ENCODE results near the gene SUSD4. TPM values are rescaled to one million over a fixed set of nuclear protein-coding genes. Genes with fewer than 3 reads are reported as not detected.
"Not testable (repeated sequence)": the region's sequence is repeated elsewhere in the genome, so short reads cannot be mapped to it uniquely, and the experiment has no call there.

SUSD4 gene
- total RNA-seq, 1 donor from 2014 or later = 18.5 TPM

DNA sequence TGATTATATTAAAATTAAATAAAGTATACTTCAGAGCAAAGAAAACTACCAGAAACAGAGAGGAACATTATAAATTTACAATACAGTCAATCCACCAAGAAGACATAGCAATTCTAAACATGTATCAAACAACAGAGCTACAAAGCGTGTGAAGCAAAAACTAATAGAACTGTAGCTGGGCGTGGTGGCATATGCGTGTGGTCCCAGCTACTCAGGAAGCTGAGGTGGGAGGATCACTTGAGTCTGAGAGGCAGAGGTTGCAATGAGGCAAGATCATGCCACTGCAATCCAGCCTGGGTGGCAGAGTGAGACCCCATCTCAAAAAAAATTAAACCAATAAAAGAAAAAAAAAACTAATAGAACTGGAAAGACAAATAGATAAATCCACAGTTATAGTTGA lies 41.5 kb upstream of the SUSD4 start:
- no peaks in the 10 kb centered on the region for H3K36me3 Mint-ChIP-seq (ENCODE audit: low read depth, unreplicated experiment)
- H3K9me3 Mint-ChIP-seq (ENCODE audit: unreplicated experiment) = no peaks in the 10 kb centered on the region
- no peaks in the 10 kb centered on the region for H3K4me1 Mint-ChIP-seq (ENCODE audit: unreplicated experiment)
- no peak overlapping the region for H3K27ac Mint-ChIP-seq (ENCODE audit: unreplicated experiment)
- TF ChIP-seq, protein P1, sequence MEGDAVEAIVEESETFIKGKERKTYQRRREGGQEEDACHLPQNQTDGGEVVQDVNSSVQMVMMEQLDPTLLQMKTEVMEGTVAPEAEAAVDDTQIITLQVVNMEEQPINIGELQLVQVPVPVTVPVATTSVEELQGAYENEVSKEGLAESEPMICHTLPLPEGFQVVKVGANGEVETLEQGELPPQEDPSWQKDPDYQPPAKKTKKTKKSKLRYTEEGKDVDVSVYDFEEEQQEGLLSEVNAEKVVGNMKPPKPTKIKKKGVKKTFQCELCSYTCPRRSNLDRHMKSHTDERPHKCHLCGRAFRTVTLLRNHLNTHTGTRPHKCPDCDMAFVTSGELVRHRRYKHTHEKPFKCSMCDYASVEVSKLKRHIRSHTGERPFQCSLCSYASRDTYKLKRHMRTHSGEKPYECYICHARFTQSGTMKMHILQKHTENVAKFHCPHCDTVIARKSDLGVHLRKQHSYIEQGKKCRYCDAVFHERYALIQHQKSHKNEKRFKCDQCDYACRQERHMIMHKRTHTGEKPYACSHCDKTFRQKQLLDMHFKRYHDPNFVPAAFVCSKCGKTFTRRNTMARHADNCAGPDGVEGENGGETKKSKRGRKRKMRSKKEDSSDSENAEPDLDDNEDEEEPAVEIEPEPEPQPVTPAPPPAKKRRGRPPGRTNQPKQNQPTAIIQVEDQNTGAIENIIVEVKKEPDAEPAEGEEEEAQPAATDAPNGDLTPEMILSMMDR (IDR thresholded peaks at IDR 0.05; ENCODE audit: unreplicated experiment) = no peak
- H3K4me3 Mint-ChIP-seq (ENCODE audit: unreplicated experiment) = no peak overlapping the region
- H3K27me3 Mint-ChIP-seq (ENCODE audit: unreplicated experiment) = no peaks in the 10 kb centered on the region
- no peak for DNase-seq (ENCODE audit: low spot score)

DNA sequence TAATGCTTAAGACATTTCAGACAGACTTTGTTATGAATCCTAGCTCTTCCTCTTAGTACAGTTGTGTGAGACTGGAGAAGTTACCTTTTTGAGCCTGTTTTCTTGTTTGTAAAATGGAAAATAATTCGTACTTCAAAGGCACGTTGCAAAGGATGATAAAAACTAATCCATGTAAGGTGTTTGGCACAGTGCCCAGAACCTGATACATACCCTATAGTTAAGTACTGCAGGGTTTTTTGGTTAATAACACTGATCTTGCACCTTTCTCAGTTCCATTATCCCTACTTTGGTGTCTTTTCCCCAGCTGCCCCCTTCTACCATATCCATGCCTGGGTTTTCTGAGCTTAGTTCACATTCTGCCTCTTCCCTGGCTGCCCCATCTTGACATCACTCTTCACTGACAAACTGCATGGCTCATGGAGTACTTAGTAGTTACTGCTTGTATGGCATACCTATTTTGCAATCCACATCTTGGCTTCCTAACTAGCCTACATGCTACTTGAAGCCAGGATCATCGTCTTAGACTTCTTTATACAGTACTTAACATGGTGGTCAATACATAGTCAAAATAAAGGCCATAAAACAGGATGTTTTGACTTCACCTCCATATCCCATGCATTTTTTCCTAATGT lies 39.3 kb upstream of the SUSD4 start:
- H3K9me3 Mint-ChIP-seq (ENCODE audit: unreplicated experiment) = no peaks in the 10 kb centered on the region
- no peaks in the 10 kb centered on the region for H3K27me3 Mint-ChIP-seq (ENCODE audit: unreplicated experiment)
- no peak overlapping the region for H3K4me3 Mint-ChIP-seq (ENCODE audit: unreplicated experiment)
- no peak for DNase-seq (ENCODE audit: low spot score)
- H3K36me3 Mint-ChIP-seq (ENCODE audit: low read depth, unreplicated experiment) = no peaks in the 10 kb centered on the region
- TF ChIP-seq, protein P1 (IDR thresholded peaks at IDR 0.05; ENCODE audit: unreplicated experiment) = no peak
- H3K27ac Mint-ChIP-seq (ENCODE audit: unreplicated experiment) = no peak overlapping the region
- H3K4me1 Mint-ChIP-seq (ENCODE audit: unreplicated experiment) = no peaks in the 10 kb centered on the region

DNA sequence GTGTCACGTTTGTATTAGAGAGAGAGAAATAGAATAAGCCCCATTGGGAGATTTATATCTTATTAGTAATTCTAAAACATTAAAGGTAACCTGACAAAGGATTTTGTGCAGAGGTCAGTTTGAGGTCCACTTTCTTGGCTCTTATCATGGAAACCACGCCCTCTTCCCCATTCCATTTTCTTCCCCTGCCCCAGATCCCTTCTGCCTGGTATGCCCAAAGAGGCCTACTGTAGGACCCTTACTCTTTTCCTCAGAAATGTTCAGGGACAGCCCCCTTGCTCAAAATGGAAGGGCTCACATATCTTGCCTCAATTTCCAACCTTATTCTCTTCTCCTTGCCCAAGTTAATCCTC lies 38.8 kb upstream of the SUSD4 start:
- H3K27me3 Mint-ChIP-seq (ENCODE audit: unreplicated experiment) = no peaks in the 10 kb centered on the region

DNA sequence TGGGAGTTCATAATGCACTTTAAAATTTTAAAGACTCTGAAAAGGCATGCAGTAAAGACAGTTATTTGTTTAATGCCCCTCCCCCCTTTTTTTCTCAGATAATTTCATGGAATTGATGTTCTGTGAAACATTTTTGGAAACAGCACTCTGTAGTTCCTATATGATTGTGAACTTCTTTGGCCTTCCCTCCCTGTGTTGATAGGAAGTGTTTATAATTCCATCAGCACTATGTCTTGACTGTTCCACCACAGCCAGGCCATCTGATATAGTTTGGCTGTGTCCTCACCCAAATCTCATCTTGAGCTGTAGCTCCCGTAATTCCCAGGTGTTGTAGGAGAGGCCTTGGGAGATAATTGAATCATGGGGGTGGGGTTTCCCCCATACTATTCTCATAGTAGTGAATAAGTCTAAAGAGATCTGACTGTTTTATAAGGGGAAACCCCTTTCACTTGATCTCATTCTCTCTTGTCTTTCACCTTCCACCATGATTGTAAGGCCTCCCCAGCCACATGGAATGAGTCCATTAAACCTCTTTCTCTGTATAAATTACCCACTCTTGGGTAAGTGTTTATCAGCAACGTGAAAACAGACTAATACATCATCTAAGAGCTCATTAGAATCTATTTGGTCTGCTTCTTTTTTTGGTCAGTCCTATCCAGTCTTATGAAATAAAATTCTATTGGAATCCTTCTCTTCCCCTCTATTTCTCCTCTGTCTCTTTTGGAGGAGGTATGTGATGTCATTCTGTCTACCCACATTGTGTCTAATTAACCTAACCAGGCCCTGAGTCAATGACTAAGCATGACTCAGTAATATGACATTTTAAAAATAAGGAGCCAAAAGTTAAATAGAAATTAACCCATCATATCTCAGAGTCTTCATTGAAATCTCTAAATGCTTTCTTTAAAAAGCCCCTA lies 38.2 kb upstream of the SUSD4 start:
- no peak for DNase-seq (ENCODE audit: low spot score)
- Mint-ChIP-seq H3K27ac (ENCODE audit: unreplicated experiment) (no peak overlapping the region), H3K4me3 (ENCODE audit: unreplicated experiment) (no peak overlapping the region), H3K36me3 (ENCODE audit: low read depth, unreplicated experiment) (no peaks in the 10 kb centered on the region), H3K27me3 (ENCODE audit: unreplicated experiment) (no peaks in the 10 kb centered on the region), H3K9me3 (ENCODE audit: unreplicated experiment) (no peaks in the 10 kb centered on the region), H3K4me1 (ENCODE audit: unreplicated experiment) (no peaks in the 10 kb centered on the region)
- TF ChIP-seq, protein P1 (IDR thresholded peaks at IDR 0.05; ENCODE audit: unreplicated experiment) = no peak

More for the DNA sequence above, 38.8 kb upstream of the SUSD4 start:
- Mint-ChIP-seq H3K9me3 (ENCODE audit: unreplicated experiment) (no peaks in the 10 kb centered on the region), H3K4me3 (ENCODE audit: unreplicated experiment) (no peak overlapping the region), H3K27ac (ENCODE audit: unreplicated experiment) (no peak overlapping the region), H3K4me1 (ENCODE audit: unreplicated experiment) (no peaks in the 10 kb centered on the region), H3K36me3 (ENCODE audit: low read depth, unreplicated experiment) (no peaks in the 10 kb centered on the region)
- DNase-seq (ENCODE audit: low spot score) = no peak
- TF ChIP-seq, protein P1 (IDR thresholded peaks at IDR 0.05; ENCODE audit: unreplicated experiment) = no peak

DNA sequence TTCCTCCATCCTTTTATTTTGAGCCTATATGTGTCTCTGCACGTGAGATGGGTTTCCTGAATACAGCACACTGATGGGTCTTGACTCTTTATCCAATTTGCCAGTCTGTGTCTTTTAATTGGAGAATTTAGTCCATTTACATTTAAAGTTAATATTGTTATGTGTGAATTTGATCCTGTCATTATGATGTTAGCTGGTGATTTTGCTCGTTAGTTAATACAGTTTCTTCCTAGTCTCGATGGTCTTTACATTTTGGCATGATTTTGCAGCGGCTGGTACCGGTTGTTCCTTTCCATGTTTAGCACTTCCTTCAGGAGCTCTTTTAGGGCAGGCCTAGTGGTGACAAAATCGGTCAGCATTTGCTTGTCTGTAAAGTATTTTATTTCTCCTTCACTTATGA lies 35.4 kb upstream of the SUSD4 start:
- H3K4me3 Mint-ChIP-seq (ENCODE audit: unreplicated experiment); H3K4me1 Mint-ChIP-seq (ENCODE audit: unreplicated experiment); H3K36me3 Mint-ChIP-seq (ENCODE audit: low read depth, unreplicated experiment); DNase-seq (ENCODE audit: low spot score); H3K27me3 Mint-ChIP-seq (ENCODE audit: unreplicated experiment); H3K27ac Mint-ChIP-seq (ENCODE audit: unreplicated experiment); H3K9me3 Mint-ChIP-seq (ENCODE audit: unreplicated experiment): not testable (repeated sequence)

Data from endothelial cell (in vitro differentiated cells).